Aorta (tissue), 5 donors: ENCODE measurements around the gene SPAG17. TPM values are rescaled to one million over a fixed set of nuclear protein-coding genes. Genes with fewer than 3 reads are reported as not detected.

Experiments
- ATAC-seq: fragments of 200-7000 bp; cut with Tn5 transposase; one replicate; pipeline ENCODE4 v1.9.1; 2022; ENCODE audit warnings: moderate library complexity; ENCODE audit not compliant: low FRiP score
- DNase-seq, 2 donors: peaks; one replicate each; pipeline ENCODE4 v3.0.0-alpha.2; 2020
- H3K27ac ChIP-seq, 2 donors: one replicate each; pipeline ENCODE4 v1.5.1; 2013; ENCODE audit warnings: low read length in 2 of 2, mild to moderate bottlenecking in 2 of 2, moderate library complexity in 2 of 2, control low read depth in 1 of 2, inconsistent platforms in 1 of 2, low read depth in 1 of 2
- H3K27me3 ChIP-seq, 2 donors: one replicate each; pipeline ENCODE4 v1.6.1; 2013; ENCODE audit warnings: control low read depth in 1 of 2, low read length in 1 of 2, mild to moderate bottlenecking in 1 of 2, moderate library complexity in 1 of 2; ENCODE audit not compliant: insufficient read depth in 2 of 2, control insufficient read depth in 1 of 2
- H3K36me3 ChIP-seq, 2 donors: one replicate each; pipeline ENCODE4 v1.6.1; 2013; ENCODE audit warnings: control low read depth in 1 of 2, low read length in 1 of 2, mild to moderate bottlenecking in 1 of 2; ENCODE audit not compliant: insufficient read depth in 2 of 2, control insufficient read depth in 1 of 2
- H3K4me1 ChIP-seq, 2 donors: one replicate each; pipeline ENCODE4 v1.6.1; 2013; ENCODE audit warnings: low read length in 2 of 2, control low read depth in 1 of 2, mild to moderate bottlenecking in 1 of 2, moderate library complexity in 1 of 2; ENCODE audit not compliant: insufficient read depth in 2 of 2, control insufficient read depth in 1 of 2
- H3K4me3 ChIP-seq, 2 donors: one replicate each; pipeline ENCODE4 v1.5.1; 2013; ENCODE audit warnings: low read length in 2 of 2, control low read depth in 1 of 2, mild to moderate bottlenecking in 1 of 2
- H3K9me3 ChIP-seq: one replicate; pipeline ENCODE4 v1.6.1; 2013; ENCODE audit warnings: mild to moderate bottlenecking, low read length; ENCODE audit not compliant: control insufficient read depth
- WGBS, 2 donors: extraction: QIAGEN DNeasy Blood & Tissue Kit; methylation state at CpG; one replicate each; pipeline ENCODE4 v1.1.7; 2013; 5-methylcytosine and 5-hydroxymethylcytosine counted together
- intact Hi-C, 2 donors: fragments of 100-400 bp; cut with DNase I; formaldehyde crosslinking; loops; one replicate each; pipeline versions ENCODE4 v1.14.2 to v1.15.0; 2022
- polyA plus RNA-seq, 2 donors: library from polyadenylated mRNA; stranded (reverse); fragments of 200-250 nt; gene quantifications; one replicate each; pipeline ENCODE4 v1.2.3, GENCODE V29; 2013
- total RNA-seq, 2 donors: library from RNA; stranded (reverse); fragmentation: NEBNext Ultra II Directional; extraction: Animal tissue kit (Norgen Biotek cat#: 25700); gene quantifications; one replicate each; pipeline ENCODE4 v1.2.1, GENCODE V29; 2021
- donor health status: healthy with polysubstance abuse.
- donor health status: Bipolar disorder and iron deficiency.
- donor health status: DM: no; HTN: no; CAD: no.
- donor health status: DM: no; HTN: no; CAD: no.
- donor health status: DM: yes; HTN: yes; CAD: no.

SPAG17 gene
- total and polyA plus RNA-seq, 4 donors = 0.06 TPM; not detected in 3

DNA sequence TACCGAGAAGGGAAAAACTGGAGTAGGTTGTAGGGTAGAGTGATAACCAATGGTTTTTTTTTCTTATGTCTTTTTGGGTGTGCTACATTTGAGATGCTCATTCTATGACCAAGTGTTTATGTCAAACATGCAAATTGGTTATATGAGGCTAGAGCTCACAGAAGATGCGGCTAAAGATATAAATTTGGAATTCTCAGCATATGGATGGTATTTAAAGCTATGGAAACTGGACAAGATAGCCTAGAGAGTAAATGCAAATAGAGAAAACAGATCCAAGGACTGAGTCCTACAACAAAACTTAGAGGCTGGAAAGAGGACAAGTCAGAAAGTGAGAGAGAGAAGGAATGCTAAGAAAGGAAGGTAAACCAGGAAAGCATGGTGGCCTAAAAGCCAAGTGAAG is 263.0 kb downstream of the SPAG17 start:
- WGBS, 2 donors = 96% methylated on average over 2 of the region's 2 CpGs
- ATAC-seq = no peak
- H3K27me3 ChIP-seq = no peaks in the 10 kb centered on the region
- no peak for DNase-seq
- H3K27ac ChIP-seq = no peak overlapping the region
- no peaks in the 10 kb centered on the region for H3K36me3 ChIP-seq
- intact Hi-C loops = no loop called here
- no peaks in the 10 kb centered on the region for H3K4me1 ChIP-seq
- H3K9me3 ChIP-seq = no peaks in the 10 kb centered on the region
- no peak overlapping the region for H3K4me3 ChIP-seq

DNA sequence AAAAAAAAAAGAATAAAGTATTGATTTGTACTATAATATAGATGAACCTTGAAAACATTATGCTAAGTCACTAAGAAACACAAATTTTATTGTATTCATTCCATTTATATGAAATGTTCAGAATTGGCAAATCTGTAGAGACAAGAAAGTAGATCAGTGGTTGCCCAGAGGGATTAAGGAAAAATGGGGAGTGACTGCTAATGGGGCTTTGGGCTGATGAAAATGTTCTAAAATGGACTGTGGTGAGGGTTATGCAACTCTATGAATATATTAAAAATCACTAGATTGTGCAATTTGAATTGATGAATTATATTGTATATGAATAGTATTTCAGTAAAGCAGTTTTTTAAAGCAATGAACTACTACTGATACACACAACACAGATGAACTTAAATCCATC is 265.7 kb downstream of the SPAG17 start:
- no peaks in the 10 kb centered on the region for H3K4me1 ChIP-seq
- no peaks in the 10 kb centered on the region for H3K27me3 ChIP-seq
- peaks cover 0 to 2% of the 10 kb centered on the region in 2 donors for H3K36me3 ChIP-seq
- no peaks in the 10 kb centered on the region for H3K9me3 ChIP-seq
- DNase-seq (no peak), ATAC-seq (no peak)
- intact Hi-C loops = no loop called here
- no peak overlapping the region for H3K27ac ChIP-seq
- no peak overlapping the region for H3K4me3 ChIP-seq

DNA sequence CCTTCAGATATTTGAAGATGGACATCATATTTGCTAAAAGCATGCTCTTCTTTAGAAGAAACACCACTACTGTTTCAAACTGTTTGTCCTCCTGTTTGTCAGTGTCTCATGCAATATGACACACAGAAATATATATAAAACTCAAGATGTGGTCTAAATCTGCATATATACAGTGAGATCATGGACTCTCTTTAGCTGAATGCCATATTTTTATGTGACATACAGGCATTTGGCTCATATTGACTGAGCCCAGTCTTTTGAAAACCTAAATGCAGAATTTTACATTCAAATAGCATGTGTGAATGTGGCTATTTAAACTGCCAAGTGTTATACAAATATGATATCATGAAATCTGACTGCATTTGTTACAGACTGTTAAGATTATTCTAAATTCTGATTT is 274.0 kb downstream of the SPAG17 start:
- no peak overlapping the region for H3K27ac ChIP-seq
- H3K27me3 ChIP-seq = no peaks in the 10 kb centered on the region
- ATAC-seq (no peak), DNase-seq (no peak)
- H3K36me3 ChIP-seq = peaks cover under 1 to 3% of the 10 kb centered on the region in 2 donors
- no peaks in the 10 kb centered on the region for H3K4me1 ChIP-seq
- intact Hi-C loops = no loop called here
- no peaks in the 10 kb centered on the region for H3K9me3 ChIP-seq
- no peak overlapping the region for H3K4me3 ChIP-seq

DNA sequence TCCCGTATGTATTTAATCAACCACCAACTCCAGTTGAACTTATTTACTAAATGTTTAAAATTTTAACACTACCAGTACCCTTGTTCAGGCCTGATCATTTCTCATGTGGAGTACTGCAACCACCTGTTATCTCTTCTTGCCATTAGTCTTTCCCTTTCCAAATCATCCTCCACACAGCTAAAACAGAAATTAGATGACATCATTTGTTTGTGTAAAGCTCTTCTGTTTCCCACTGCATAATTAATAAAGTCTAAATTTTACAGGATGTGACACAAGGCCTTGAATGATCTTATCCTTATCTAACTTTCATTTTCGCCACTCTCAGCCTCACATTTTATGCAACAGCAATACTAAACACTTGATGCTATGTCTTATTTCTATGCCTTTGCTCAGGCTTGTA is 280.0 kb downstream of the SPAG17 start:
- 90 to 92% methylated on average over 2 of the region's 2 CpGs for WGBS, 2 donors
- no peak overlapping the region for H3K4me3 ChIP-seq
- no peak for ATAC-seq
- peaks cover 2 to 5% of the 10 kb centered on the region in 2 donors for H3K36me3 ChIP-seq
- H3K27me3 ChIP-seq = no peaks in the 10 kb centered on the region
- intact Hi-C loops = no loop called here
- no peak overlapping the region for H3K27ac ChIP-seq
- DNase-seq = no peak
- no peaks in the 10 kb centered on the region for H3K4me1 ChIP-seq
- H3K9me3 ChIP-seq = no peaks in the 10 kb centered on the region

DNA sequence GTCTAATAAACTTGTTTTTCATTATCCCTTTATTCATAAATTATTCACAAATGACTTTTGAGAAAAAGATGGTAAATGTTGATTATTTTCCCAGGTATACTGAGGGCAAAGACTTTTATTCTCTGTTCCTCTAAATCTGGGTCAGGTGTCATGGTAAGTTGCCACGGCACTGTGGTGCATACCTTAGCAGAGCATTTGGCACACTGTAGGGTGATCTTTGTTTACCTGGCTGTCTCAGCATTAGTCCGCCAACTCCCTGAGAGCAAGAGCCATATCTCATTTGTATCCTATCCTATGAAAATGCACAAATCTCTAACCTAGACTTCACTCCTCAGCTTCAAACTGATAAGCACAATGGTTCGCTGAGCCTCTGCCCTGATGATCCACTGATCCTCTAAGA is 280.5 kb downstream of the SPAG17 start:
- ATAC-seq (no peak), DNase-seq (no peak)
- no peaks in the 10 kb centered on the region for H3K27me3 ChIP-seq
- no peak overlapping the region for H3K4me3 ChIP-seq
- WGBS, 2 donors = 94 to 95% methylated on average over 3 of the region's 3 CpGs
- no peaks in the 10 kb centered on the region for H3K4me1 ChIP-seq
- H3K9me3 ChIP-seq = no peaks in the 10 kb centered on the region
- H3K36me3 ChIP-seq = peaks cover 2 to 5% of the 10 kb centered on the region in 2 donors
- H3K27ac ChIP-seq = no peak overlapping the region
- intact Hi-C loops = no loop called here
